ENCODE measurements around the gene THAP10. TPM values are rescaled to one million over a fixed set of nuclear protein-coding genes. Genes with fewer than 3 reads are reported as not detected.
"Not testable (repeated sequence)": the region's sequence is repeated elsewhere in the genome, so short reads cannot be mapped to it uniquely, and the experiment has no call there.

Gene THAP10
- total RNA-seq, 1 donor, result 1.1 TPM

GRCh38 chr15:70932397-70932796 lies 40.2 kb upstream of the THAP10 start:
- Histone ChIP-seq H3K27me3 (ENCODE audit: insufficient read depth, low read length) (no peaks in the 10 kb centered on the region), H3K4me1 (ENCODE audit: insufficient read depth, low read length) (no peaks in the 10 kb centered on the region), H3K27ac (ENCODE audit: low read depth, low read length) (no peak overlapping the region), H3K4me3 (ENCODE audit: insufficient read depth, low read length) (no peak overlapping the region), H3K4me2 (ENCODE audit: insufficient read depth, low read length) (no peak overlapping the region), H3K79me2 (ENCODE audit: insufficient read depth, low read length) (no peaks in the 10 kb centered on the region), H3K9me3 (ENCODE audit: low read depth, low read length) (no peaks in the 10 kb centered on the region), H3K36me3 (ENCODE audit: insufficient read depth, low read length) (no peaks in the 10 kb centered on the region), H2AFZ (ENCODE audit: low read length) (no peak overlapping the region), H4K20me1 (ENCODE audit: insufficient read depth, low read length) (no peaks in the 10 kb centered on the region)
- peak; percentile 58 for DNase-seq (ENCODE audit: insufficient read length, low spot score, missing footprints)
- TF ChIP-seq, protein P1, sequence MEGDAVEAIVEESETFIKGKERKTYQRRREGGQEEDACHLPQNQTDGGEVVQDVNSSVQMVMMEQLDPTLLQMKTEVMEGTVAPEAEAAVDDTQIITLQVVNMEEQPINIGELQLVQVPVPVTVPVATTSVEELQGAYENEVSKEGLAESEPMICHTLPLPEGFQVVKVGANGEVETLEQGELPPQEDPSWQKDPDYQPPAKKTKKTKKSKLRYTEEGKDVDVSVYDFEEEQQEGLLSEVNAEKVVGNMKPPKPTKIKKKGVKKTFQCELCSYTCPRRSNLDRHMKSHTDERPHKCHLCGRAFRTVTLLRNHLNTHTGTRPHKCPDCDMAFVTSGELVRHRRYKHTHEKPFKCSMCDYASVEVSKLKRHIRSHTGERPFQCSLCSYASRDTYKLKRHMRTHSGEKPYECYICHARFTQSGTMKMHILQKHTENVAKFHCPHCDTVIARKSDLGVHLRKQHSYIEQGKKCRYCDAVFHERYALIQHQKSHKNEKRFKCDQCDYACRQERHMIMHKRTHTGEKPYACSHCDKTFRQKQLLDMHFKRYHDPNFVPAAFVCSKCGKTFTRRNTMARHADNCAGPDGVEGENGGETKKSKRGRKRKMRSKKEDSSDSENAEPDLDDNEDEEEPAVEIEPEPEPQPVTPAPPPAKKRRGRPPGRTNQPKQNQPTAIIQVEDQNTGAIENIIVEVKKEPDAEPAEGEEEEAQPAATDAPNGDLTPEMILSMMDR (IDR thresholded peaks at IDR 0.05; ENCODE audit: extremely low read depth, low read depth, low read length), result no peak

DNA sequence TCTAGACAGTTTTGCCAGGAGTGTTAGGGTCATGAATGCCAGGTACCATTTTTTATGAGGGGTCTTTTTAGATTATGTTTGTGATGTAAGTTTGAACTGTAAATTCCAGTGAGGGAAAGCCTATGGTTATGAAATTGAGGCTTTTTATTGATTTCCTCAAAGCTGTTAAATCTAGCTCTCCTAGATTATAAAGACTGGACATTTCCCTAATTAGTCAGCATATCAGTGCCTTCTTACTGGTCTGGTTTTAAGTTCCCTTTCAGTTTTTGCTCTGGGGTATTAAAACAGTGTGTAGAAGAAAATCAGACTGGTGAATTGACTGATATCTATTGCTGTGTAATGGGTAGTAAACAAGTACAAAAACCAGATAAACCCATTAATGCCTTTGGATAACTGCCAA lies 39.6 kb upstream of the THAP10 start:
- Histone ChIP-seq H3K4me3 (ENCODE audit: insufficient read depth, low read length) (no peak overlapping the region), H3K9me3 (ENCODE audit: low read depth, low read length) (no peaks in the 10 kb centered on the region), H3K27ac (ENCODE audit: low read depth, low read length) (no peak overlapping the region), H3K4me2 (ENCODE audit: insufficient read depth, low read length) (no peak overlapping the region), H3K27me3 (ENCODE audit: insufficient read depth, low read length) (no peaks in the 10 kb centered on the region), H4K20me1 (ENCODE audit: insufficient read depth, low read length) (no peaks in the 10 kb centered on the region), H3K36me3 (ENCODE audit: insufficient read depth, low read length) (no peaks in the 10 kb centered on the region), H2AFZ (ENCODE audit: low read length) (no peak overlapping the region), H3K79me2 (ENCODE audit: insufficient read depth, low read length) (no peaks in the 10 kb centered on the region), H3K4me1 (ENCODE audit: insufficient read depth, low read length) (no peaks in the 10 kb centered on the region)
- no peak for DNase-seq (ENCODE audit: insufficient read length, low spot score, missing footprints)
- TF ChIP-seq, protein P1 (IDR thresholded peaks at IDR 0.05; ENCODE audit: extremely low read depth, low read depth, low read length), result no peak

DNA sequence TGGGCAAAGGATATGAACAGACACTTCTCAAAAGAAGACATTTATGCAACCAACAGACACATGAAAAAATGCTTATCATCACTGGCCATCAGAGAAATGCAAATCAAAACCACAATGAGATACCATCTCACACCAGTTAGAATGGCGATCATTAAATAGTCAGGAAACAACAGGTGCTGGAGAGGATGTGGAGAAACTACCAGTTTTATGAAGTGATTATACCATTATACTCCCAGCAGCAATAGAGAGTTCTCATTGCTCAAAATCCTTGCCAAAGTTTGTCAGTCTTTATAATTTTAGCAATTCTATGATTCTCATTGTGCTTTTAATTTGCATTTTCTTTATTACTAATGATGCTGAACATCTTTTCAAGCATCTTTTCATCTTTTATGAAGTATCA lies 34.7 kb upstream of the THAP10 start:
- not testable (repeated sequence) for H3K36me3 ChIP-seq (ENCODE audit: insufficient read depth, low read length); H3K79me2 ChIP-seq (ENCODE audit: insufficient read depth, low read length); H3K4me1 ChIP-seq (ENCODE audit: insufficient read depth, low read length); H3K27me3 ChIP-seq (ENCODE audit: insufficient read depth, low read length); DNase-seq (ENCODE audit: insufficient read length, low spot score, missing footprints); H3K4me2 ChIP-seq (ENCODE audit: insufficient read depth, low read length); H3K4me3 ChIP-seq (ENCODE audit: insufficient read depth, low read length); H4K20me1 ChIP-seq (ENCODE audit: insufficient read depth, low read length); H3K9me3 ChIP-seq (ENCODE audit: low read depth, low read length); H3K27ac ChIP-seq (ENCODE audit: low read depth, low read length); H2AFZ ChIP-seq (ENCODE audit: low read length)

DNA sequence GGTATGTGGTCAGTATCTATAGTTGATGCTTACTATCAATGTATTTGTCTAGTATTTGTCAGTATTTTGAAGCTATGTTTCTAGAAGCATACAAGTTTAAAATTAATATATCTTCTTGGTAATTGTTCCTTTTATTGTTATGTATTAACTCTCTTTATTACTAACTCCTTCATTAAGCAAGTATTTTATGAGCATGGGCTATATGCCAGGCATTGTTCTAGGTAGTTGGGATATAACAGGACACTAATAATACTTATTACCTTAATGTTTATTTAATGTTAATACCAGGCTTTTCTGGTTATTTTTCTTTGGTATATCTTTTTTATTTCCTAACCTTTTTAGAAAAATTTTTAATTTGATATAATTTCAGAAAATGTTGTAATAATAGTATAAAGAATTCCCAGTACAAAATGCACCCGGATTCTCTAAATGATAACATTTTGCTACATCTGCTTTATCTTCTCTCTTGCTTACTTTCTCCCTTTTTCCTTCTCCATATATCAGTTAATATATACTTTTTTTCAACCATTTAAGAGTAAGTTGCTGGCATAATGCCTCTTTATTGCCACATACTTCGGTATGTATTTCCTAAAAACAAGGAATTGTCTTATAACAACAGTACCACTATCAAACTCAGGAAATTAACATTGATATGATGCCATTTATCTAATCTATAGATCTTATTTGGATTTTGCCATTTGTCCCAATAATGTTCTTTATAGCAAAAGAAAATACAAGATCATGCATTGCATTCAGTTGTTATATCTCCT lies 31.3 kb upstream of the THAP10 start:
- H3K4me2 ChIP-seq (ENCODE audit: insufficient read depth, low read length), result no peak overlapping the region

More for the DNA sequence above, 31.3 kb upstream of the THAP10 start:
- no peaks in the 10 kb centered on the region for H3K79me2 ChIP-seq (ENCODE audit: insufficient read depth, low read length)
- TF ChIP-seq, protein P1 (IDR thresholded peaks at IDR 0.05; ENCODE audit: extremely low read depth, low read depth, low read length), result no peak
- no peaks in the 10 kb centered on the region for H3K36me3 ChIP-seq (ENCODE audit: insufficient read depth, low read length)
- H3K4me3 ChIP-seq (ENCODE audit: insufficient read depth, low read length), result no peak overlapping the region
- no peaks in the 10 kb centered on the region for H3K27me3 ChIP-seq (ENCODE audit: insufficient read depth, low read length)
- no peaks in the 10 kb centered on the region for H3K4me1 ChIP-seq (ENCODE audit: insufficient read depth, low read length)
- no peaks in the 10 kb centered on the region for H4K20me1 ChIP-seq (ENCODE audit: insufficient read depth, low read length)
- no peak overlapping the region for H2AFZ ChIP-seq (ENCODE audit: low read length)
- no peak for DNase-seq (ENCODE audit: insufficient read length, low spot score, missing footprints)
- H3K27ac ChIP-seq (ENCODE audit: low read depth, low read length), result no peak overlapping the region
- no peaks in the 10 kb centered on the region for H3K9me3 ChIP-seq (ENCODE audit: low read depth, low read length)

All from osteoblast (primary cell).